HepG2 (cell line): ENCODE measurements around the gene LTB4R2. TPM values are rescaled to one million over a fixed set of nuclear protein-coding genes. Genes with fewer than 3 reads are reported as not detected.
A peak's percentile ranks its signal among the peaks of the same experiment; 100 is the strongest.

Experiments used
- ETV6 ChIP-seq: sonication (generic); formaldehyde crosslinking; conservative IDR thresholded peaks from 2 replicates; pipeline ENCODE4 v1.4.0; 2020; ENCODE audit warnings: missing genetic modification reagents
- FIP1L1 ChIP-seq: fragments of 200-400 bp; formaldehyde crosslinking; IDR thresholded peaks from 2 replicates; pipeline ENCODE4 v1.6.1; 2018; ENCODE audit warnings: low read depth, mild to moderate bottlenecking, low read length, moderate library complexity, borderline replicate concordance; ENCODE audit not compliant: insufficient read depth
- KDM3A ChIP-seq: IDR thresholded peaks from 2 replicates; pipeline ENCODE4 v1.6.1; 2018; ENCODE audit warnings: low read depth, missing compliant biosample characterization
- NFE2 ChIP-seq: sonication (generic); formaldehyde crosslinking; IDR thresholded peaks from 2 replicates; pipeline ENCODE4 v1.4.0; 2020; ENCODE audit warnings: missing genetic modification reagents
- NPAS2 ChIP-seq: sonication (generic); formaldehyde crosslinking; IDR thresholded peaks from 2 replicates; pipeline ENCODE4 v1.8.0; 2022; ENCODE audit warnings: mild to moderate bottlenecking, missing genetic modification reagents, borderline replicate concordance
- PAX8 ChIP-seq: sonication (generic); formaldehyde crosslinking; IDR thresholded peaks from 2 replicates; pipeline ENCODE4 v1.8.0; 2022; ENCODE audit warnings: mild to moderate bottlenecking, missing genetic modification reagents, borderline replicate concordance
- RFXANK ChIP-seq: IDR thresholded peaks from 2 replicates; pipeline ENCODE4 v1.6.1; 2016
- TGIF2 ChIP-seq: IDR thresholded peaks from 2 replicates; pipeline ENCODE4 v1.6.1; 2016; ENCODE audit warnings: control low read depth, missing compliant biosample characterization
- ZFP36L2 ChIP-seq: sonication (generic); formaldehyde crosslinking; IDR thresholded peaks from 2 replicates; pipeline ENCODE4 v1.4.0; 2020; ENCODE audit warnings: missing genetic modification reagents
- ZMYM4 ChIP-seq: sonication (generic); formaldehyde crosslinking; IDR thresholded peaks from 2 replicates; pipeline ENCODE4 v1.8.1; 2023; ENCODE audit warnings: mild to moderate bottlenecking, missing genetic modification reagents
- ZNF230 ChIP-seq: sonication (generic); formaldehyde crosslinking; IDR thresholded peaks from 2 replicates; pipeline ENCODE4 v1.4.0; 2020; ENCODE audit warnings: mild to moderate bottlenecking, missing genetic modification reagents
- ZNF34 ChIP-seq: sonication (generic); formaldehyde crosslinking; IDR thresholded peaks from 2 replicates; pipeline ENCODE4 v1.4.0; 2020; ENCODE audit warnings: mild to moderate bottlenecking, missing genetic modification reagents, borderline replicate concordance
- ZNF350 ChIP-seq: sonication (generic); formaldehyde crosslinking; IDR thresholded peaks from 2 replicates; pipeline ENCODE4 v1.4.0; 2020; ENCODE audit warnings: mild to moderate bottlenecking, low read depth, missing genetic modification reagents, borderline replicate concordance
- ZNF549 ChIP-seq: sonication (generic); formaldehyde crosslinking; IDR thresholded peaks from 2 replicates; pipeline ENCODE4 v1.5.0; 2020; ENCODE audit warnings: missing genetic modification reagents
- ZNF569 ChIP-seq: sonication (generic); formaldehyde crosslinking; IDR thresholded peaks from 2 replicates; pipeline ENCODE4 v1.5.0; 2020; ENCODE audit warnings: mild to moderate bottlenecking, missing genetic modification reagents, moderate library complexity, borderline replicate concordance
- ZNF605 ChIP-seq: sonication (generic); formaldehyde crosslinking; IDR thresholded peaks from 2 replicates; pipeline ENCODE4 v1.8.0; 2022; ENCODE audit warnings: mild to moderate bottlenecking, missing genetic modification reagents
- ZSCAN22 ChIP-seq: sonication (generic); formaldehyde crosslinking; IDR thresholded peaks from 2 replicates; pipeline ENCODE4 v1.4.0; 2020; ENCODE audit warnings: mild to moderate bottlenecking, missing genetic modification reagents
- polyA plus RNA-seq, 8 experiments: library from polyadenylated mRNA; depleted of rRNA in 3 of 8; stranded (reverse) in 7 of 8; unstranded in 1 of 8; fragments of >200 nt; fragmentation: Illumina TruSeq in 4 of 8; extraction: Trizol in 4 of 8; gene quantifications; 2 replicates each; pipeline versions ENCODE4 v1.2.1 to v1.2.3, GENCODE V29; 2011 to 2016; ENCODE audit warnings: low read depth in 4 of 8, missing spikeins in 1 of 8, mixed read lengths in 1 of 8; ENCODE audit not compliant: insufficient read depth in 1 of 8
- total RNA-seq, 5 experiments: library from RNA; depleted of rRNA; stranded (reverse); fragments of >200 nt; fragmentation: Illumina TruSeq; extraction: Trizol; gene quantifications; 2 replicates each; pipeline ENCODE4 v1.2.3, GENCODE V29; 2016; ENCODE audit warnings: low read depth in 1 of 5
- TF ChIP-seq, protein P1 (sequence below): IDR thresholded peaks from 2 replicates; pipeline ENCODE4 v1.4.0; 2020; ENCODE audit warnings: mild to moderate bottlenecking, missing genetic modification reagents
- TF ChIP-seq, protein P2 (sequence below): sonication (generic); formaldehyde crosslinking; IDR thresholded peaks from 2 replicates; pipeline ENCODE4 v1.4.0; 2020; ENCODE audit warnings: missing genetic modification reagents
- TF ChIP-seq, protein P3 (sequence below): sonication (generic); formaldehyde crosslinking; IDR thresholded peaks from 2 replicates; pipeline ENCODE4 v1.5.1; 2020; ENCODE audit warnings: missing genetic modification reagents, mild to moderate bottlenecking, borderline replicate concordance
- TF ChIP-seq, protein P4 (sequence below): sonication (generic); formaldehyde crosslinking; IDR thresholded peaks from 2 replicates; pipeline ENCODE4 v1.5.0; 2020; ENCODE audit warnings: missing genetic modification reagents

The LTB4R2 gene
- total and polyA plus RNA-seq, 2 of the 13 experiments (the other 11 are each of a cell fraction or from before 2014, with no cell fraction given) = 3.9 to 6.9 TPM

DNA sequence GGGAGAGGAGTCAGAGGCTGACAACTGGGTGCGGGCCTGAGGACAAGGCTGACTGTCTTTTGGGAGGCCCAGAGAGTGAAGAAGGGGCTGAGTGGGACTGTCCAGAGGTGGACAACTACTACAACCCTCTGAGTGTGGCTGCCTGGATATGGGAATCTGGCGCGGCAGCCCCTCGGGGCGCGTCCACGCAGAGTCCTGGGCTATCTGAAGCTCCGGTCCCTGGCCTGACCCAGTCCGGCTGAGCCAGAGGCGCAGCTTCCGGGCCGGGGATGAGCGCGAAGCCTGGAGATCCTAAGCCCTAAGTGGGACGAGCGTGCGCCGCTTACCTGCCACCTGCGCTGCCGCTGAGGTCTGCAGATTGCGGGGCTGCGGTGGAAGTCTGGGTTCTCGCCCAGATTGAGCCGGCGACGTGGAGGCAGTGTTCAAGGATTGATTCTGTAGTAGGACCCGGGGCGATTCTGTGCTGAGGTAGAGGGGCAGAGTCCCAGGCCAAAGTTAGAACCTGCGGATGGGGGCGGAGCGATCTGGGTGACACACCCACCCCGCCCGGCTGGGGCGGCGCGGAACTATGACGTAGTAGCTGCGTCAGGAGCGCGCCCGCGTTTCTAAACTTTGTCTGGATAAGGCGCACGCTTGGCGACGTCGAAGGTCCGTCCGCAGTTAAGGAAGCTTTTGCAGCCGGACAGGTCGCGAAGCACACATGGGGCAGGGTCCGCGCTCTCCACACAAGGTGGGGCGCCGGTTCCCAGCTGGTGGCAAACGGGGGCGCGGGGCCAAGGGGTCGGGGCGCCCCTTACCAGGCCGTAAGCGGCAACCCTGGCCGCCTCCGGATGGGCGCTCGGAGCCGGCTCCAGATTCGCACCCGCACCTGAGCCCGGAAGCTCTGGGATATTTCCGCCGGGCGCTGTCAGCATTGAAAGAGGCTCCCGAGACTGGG, 10.4 kb upstream of the LTB4R2 start, which contains the start of the genes DHRS1 and NOP9 (continued):
- TF ChIP-seq, protein P1, sequence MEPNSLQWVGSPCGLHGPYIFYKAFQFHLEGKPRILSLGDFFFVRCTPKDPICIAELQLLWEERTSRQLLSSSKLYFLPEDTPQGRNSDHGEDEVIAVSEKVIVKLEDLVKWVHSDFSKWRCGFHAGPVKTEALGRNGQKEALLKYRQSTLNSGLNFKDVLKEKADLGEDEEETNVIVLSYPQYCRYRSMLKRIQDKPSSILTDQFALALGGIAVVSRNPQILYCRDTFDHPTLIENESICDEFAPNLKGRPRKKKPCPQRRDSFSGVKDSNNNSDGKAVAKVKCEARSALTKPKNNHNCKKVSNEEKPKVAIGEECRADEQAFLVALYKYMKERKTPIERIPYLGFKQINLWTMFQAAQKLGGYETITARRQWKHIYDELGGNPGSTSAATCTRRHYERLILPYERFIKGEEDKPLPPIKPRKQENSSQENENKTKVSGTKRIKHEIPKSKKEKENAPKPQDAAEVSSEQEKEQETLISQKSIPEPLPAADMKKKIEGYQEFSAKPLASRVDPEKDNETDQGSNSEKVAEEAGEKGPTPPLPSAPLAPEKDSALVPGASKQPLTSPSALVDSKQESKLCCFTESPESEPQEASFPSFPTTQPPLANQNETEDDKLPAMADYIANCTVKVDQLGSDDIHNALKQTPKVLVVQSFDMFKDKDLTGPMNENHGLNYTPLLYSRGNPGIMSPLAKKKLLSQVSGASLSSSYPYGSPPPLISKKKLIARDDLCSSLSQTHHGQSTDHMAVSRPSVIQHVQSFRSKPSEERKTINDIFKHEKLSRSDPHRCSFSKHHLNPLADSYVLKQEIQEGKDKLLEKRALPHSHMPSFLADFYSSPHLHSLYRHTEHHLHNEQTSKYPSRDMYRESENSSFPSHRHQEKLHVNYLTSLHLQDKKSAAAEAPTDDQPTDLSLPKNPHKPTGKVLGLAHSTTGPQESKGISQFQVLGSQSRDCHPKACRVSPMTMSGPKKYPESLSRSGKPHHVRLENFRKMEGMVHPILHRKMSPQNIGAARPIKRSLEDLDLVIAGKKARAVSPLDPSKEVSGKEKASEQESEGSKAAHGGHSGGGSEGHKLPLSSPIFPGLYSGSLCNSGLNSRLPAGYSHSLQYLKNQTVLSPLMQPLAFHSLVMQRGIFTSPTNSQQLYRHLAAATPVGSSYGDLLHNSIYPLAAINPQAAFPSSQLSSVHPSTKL (CRISPR knock-in tag) = peak; percentile 78; the same call in 1 of the 2 replicates
- TF ChIP-seq ZSCAN22 (CRISPR knock-in tag) (0 out of 2 replicates have a peak, but pooled peaks have one; percentile 55), NFE2 (CRISPR knock-in tag) (no peak; the same call in 1 of the 2 replicates), FIP1L1 (peak; percentile 97), ZFP36L2 (CRISPR knock-in tag) (peak; percentile 85; the same call in 1 of the 2 replicates), KDM3A (peak; percentile 83), TGIF2 (CRISPR knock-in tag) (peak; percentile 59), NPAS2 (CRISPR knock-in tag) (no peak), RFXANK (CRISPR knock-in tag) (0 out of 2 replicates have a peak, but pooled peaks have one; percentile 34), ZMYM4 (peak; percentile 97), ZNF549 (peak; percentile 90), ZNF569 (no peak), PAX8 (CRISPR knock-in tag) (peak; percentile 98), ETV6 (peak; percentile 75), ZNF34 (CRISPR knock-in tag) (peak; percentile 95), ZNF350 (CRISPR knock-in tag) (peak; percentile 99), ZNF230 (CRISPR knock-in tag) (peak; percentile 99), ZNF605 (CRISPR knock-in tag) (peak; percentile 59)
- TF ChIP-seq, protein P2, sequence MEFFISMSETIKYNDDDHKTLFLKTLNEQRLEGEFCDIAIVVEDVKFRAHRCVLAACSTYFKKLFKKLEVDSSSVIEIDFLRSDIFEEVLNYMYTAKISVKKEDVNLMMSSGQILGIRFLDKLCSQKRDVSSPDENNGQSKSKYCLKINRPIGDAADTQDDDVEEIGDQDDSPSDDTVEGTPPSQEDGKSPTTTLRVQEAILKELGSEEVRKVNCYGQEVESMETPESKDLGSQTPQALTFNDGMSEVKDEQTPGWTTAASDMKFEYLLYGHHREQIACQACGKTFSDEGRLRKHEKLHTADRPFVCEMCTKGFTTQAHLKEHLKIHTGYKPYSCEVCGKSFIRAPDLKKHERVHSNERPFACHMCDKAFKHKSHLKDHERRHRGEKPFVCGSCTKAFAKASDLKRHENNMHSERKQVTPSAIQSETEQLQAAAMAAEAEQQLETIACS (CRISPR knock-in tag) = peak; percentile 61; the same call in 1 of the 2 replicates
- TF ChIP-seq, protein P3, sequence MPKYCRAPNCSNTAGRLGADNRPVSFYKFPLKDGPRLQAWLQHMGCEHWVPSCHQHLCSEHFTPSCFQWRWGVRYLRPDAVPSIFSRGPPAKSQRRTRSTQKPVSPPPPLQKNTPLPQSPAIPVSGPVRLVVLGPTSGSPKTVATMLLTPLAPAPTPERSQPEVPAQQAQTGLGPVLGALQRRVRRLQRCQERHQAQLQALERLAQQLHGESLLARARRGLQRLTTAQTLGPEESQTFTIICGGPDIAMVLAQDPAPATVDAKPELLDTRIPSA (CRISPR knock-in tag) = no peak
- TF ChIP-seq, protein P4, sequence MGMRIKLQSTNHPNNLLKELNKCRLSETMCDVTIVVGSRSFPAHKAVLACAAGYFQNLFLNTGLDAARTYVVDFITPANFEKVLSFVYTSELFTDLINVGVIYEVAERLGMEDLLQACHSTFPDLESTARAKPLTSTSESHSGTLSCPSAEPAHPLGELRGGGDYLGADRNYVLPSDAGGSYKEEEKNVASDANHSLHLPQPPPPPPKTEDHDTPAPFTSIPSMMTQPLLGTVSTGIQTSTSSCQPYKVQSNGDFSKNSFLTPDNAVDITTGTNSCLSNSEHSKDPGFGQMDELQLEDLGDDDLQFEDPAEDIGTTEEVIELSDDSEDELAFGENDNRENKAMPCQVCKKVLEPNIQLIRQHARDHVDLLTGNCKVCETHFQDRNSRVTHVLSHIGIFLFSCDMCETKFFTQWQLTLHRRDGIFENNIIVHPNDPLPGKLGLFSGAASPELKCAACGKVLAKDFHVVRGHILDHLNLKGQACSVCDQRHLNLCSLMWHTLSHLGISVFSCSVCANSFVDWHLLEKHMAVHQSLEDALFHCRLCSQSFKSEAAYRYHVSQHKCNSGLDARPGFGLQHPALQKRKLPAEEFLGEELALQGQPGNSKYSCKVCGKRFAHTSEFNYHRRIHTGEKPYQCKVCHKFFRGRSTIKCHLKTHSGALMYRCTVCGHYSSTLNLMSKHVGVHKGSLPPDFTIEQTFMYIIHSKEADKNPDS (CRISPR knock-in tag) = peak; percentile 63; the same call in 1 of the 2 replicates
